ENCODE results near the gene FBXO28. TPM values are rescaled to one million over a fixed set of nuclear protein-coding genes. Genes with fewer than 3 reads are reported as not detected.
A peak's percentile ranks its signal among the peaks of the same experiment; 100 is the strongest.

The FBXO28 gene
- polyA plus RNA-seq, 1 donor from 2014 or later, result 20.3 TPM

GRCh38 chr1:224181453-224181810 lies 67.5 kb downstream of the FBXO28 start:
- no peak overlapping the region for H3K4me2 ChIP-seq (ENCODE audit: low read length)
- H4K20me1 ChIP-seq (ENCODE audit: insufficient read depth), result no peaks in the 10 kb centered on the region
- H3K9ac ChIP-seq (ENCODE audit: low read length), result no peak overlapping the region
- H3K27ac ChIP-seq (ENCODE audit: low read length), result no peak overlapping the region
- no peaks in the 10 kb centered on the region for H3F3A ChIP-seq (ENCODE audit: insufficient read depth, low read length, poor library complexity, severe bottlenecking)
- no peaks in the 10 kb centered on the region for H3K9me3 ChIP-seq (ENCODE audit: low read length)
- H2AFZ ChIP-seq (ENCODE audit: low read depth, low read length), result no peak overlapping the region
- H3K9me2 ChIP-seq (ENCODE audit: insufficient read depth, low read length), result no peaks in the 10 kb centered on the region
- no peaks in the 10 kb centered on the region for H3K36me3 ChIP-seq (ENCODE audit: insufficient read depth, low read length)
- peaks cover 25% of the 10 kb centered on the region for H3K79me2 ChIP-seq (replicated peaks; ENCODE audit: insufficient read depth, low read length)
- H3K27me3 ChIP-seq (ENCODE audit: insufficient read depth, low read depth, low read length), result no peaks in the 10 kb centered on the region
- no peak overlapping the region for H3K4me3 ChIP-seq (ENCODE audit: low read length)
- no peak for TF ChIP-seq REST (IDR thresholded peaks at IDR 0.05; ENCODE audit: borderline replicate concordance)

- Histone ChIP-seq H3K9ac (ENCODE audit: low read length) (peak overlapping the region; percentile 95), H4K20me1 (ENCODE audit: insufficient read depth) (no peaks in the 10 kb centered on the region), H3K27ac (ENCODE audit: low read length) (peak overlapping the region; percentile 89), H3K9me2 (ENCODE audit: insufficient read depth, low read length) (no peaks in the 10 kb centered on the region), H3K79me2 (replicated peaks; ENCODE audit: insufficient read depth, low read length) (peaks cover 34% of the 10 kb centered on the region), H3F3A (ENCODE audit: insufficient read depth, low read length, poor library complexity, severe bottlenecking) (no peaks in the 10 kb centered on the region), H3K27me3 (ENCODE audit: insufficient read depth, low read depth, low read length) (no peaks in the 10 kb centered on the region), H3K4me3 (ENCODE audit: low read length) (peak overlapping the region; percentile 93), H2AFZ (ENCODE audit: low read depth, low read length) (peak overlapping the region; percentile 69), H3K9me3 (ENCODE audit: low read length) (no peaks in the 10 kb centered on the region), H3K36me3 (ENCODE audit: insufficient read depth, low read length) (no peaks in the 10 kb centered on the region), H3K4me2 (ENCODE audit: low read length) (peak overlapping the region; percentile 76)
- TF ChIP-seq POLR2AphosphoS5 (IDR thresholded peaks at IDR 0.05), result no peak
- TF ChIP-seq CTCF (IDR thresholded peaks at IDR 0.05; ENCODE audit: poor library complexity, severe bottlenecking), result no peak
- TF ChIP-seq TAF1 (IDR thresholded peaks at IDR 0.05; ENCODE audit: low read depth), result no peak
- TF ChIP-seq MXI1 (conservative IDR thresholded peaks at IDR 0.05; ENCODE audit: poor library complexity, severe bottlenecking), result no peak
- no peak for TF ChIP-seq EZH2 (IDR thresholded peaks at IDR 0.05; ENCODE audit: borderline replicate concordance, insufficient read depth, low read length, poor library complexity, severe bottlenecking)
- TF ChIP-seq EP300 (conservative IDR thresholded peaks at IDR 0.05; ENCODE audit: poor library complexity, severe bottlenecking), result no peak
- TF ChIP-seq REST (IDR thresholded peaks at IDR 0.05; ENCODE audit: borderline replicate concordance), result no peak
- no peak for TF ChIP-seq RAD21 (conservative IDR thresholded peaks at IDR 0.05)
- no peak for TF ChIP-seq SMC3 (conservative IDR thresholded peaks at IDR 0.05; ENCODE audit: poor library complexity)
Observed at GRCh38 chr1:224182057-224182865, 68.3 kb downstream of the FBXO28 start.
